Stimulated activated CD4-positive, alpha-beta T cell treated with anti-CD3 and anti-CD28 coated beads, Interleukin-2, amount 100 ng/mL, for 24 hours (primary cell): ENCODE measurements around the gene DAZAP1.
A peak's percentile ranks its signal among the peaks of the same experiment; 100 is the strongest.

Source experiments
- DNase-seq, 2 donors: peaks; one replicate each; pipeline ENCODE4 v3.0.0-alpha.2; 2020

The DAZAP1 gene

GRCh38 chr19:1407528-1408299 is at the start of gene DAZAP1:
TSS of gene DAZAP1 (plus strand) at chr19:1407586. CDS start at chr19:1407774, 188 bp downstream.
- DNase-seq: peak; percentile 34 to 52

- no peak for DNase-seq
Observed at GRCh38 chr19:1360126-1360817, 47.1 kb upstream of the DAZAP1 start.

- DNase-seq: no peak
Observed at GRCh38 chr19:1360818-1361461, 46.4 kb upstream of the DAZAP1 start.

- no peak for DNase-seq
Observed at GRCh38 chr19:1361601-1362386, 45.6 kb upstream of the DAZAP1 start.

- DNase-seq: no peak
Observed at GRCh38 chr19:1362387-1363257, 44.8 kb upstream of the DAZAP1 start.

GRCh38 chr19:1363599-1363998 is 43.8 kb upstream of the DAZAP1 start:
- DNase-seq: no peak

GRCh38 chr19:1364070-1364704 is 43.2 kb upstream of the DAZAP1 start:
- DNase-seq: no peak

- DNase-seq: no peak
Observed at GRCh38 chr19:1365319-1366269, 41.8 kb upstream of the DAZAP1 start.

GRCh38 chr19:1366296-1366695 is 41.1 kb upstream of the DAZAP1 start:
- DNase-seq: no peak

- DNase-seq: no peak
Observed at GRCh38 chr19:1366899-1367870, 40.2 kb upstream of the DAZAP1 start.

GRCh38 chr19:1369214-1369805 is 38.1 kb upstream of the DAZAP1 start:
- DNase-seq: no peak

GRCh38 chr19:1370579-1371361 is 36.6 kb upstream of the DAZAP1 start:
- DNase-seq: no peak

- DNase-seq: no peak
Observed at GRCh38 chr19:1373042-1373533, 34.3 kb upstream of the DAZAP1 start.

GRCh38 chr19:1373534-1374249 is 33.7 kb upstream of the DAZAP1 start:
- DNase-seq: no peak

GRCh38 chr19:1374250-1374577 is 33.2 kb upstream of the DAZAP1 start:
- no peak for DNase-seq

GRCh38 chr19:1376415-1376805 is 31.0 kb upstream of the DAZAP1 start:
- DNase-seq: no peak
